ENCODE measurements around the gene ADAMTS20.

Gene ADAMTS20

DNA sequence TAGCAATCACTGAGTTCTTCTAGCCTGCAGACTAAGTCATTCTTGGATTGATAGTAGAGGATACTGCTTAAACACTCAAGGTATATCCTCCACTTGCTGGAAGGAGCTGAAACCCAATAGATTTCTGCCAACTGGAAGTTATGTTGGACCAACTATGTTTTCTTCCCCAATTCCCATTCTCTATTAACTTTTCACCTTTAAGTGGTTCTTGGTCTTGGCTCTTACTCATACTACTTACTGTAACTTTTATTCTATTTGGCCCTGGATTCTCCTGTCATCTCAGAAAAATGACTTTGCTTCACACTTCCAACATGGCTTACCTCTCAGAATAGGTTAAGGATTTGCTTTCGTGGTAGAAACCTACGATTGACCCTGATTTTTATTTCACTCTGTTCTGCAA is 244.9 kb downstream of the ADAMTS20 start:
- DNase-seq = no peak

GRCh38 chr12:43306066-43306465 is 245.9 kb downstream of the ADAMTS20 start:
- no peak for DNase-seq

- DNase-seq = no peak
These were observed 246.9 kb downstream of the ADAMTS20 start for GRCh38 chr12:43305065-43305464.

All from NCI-H1105 treated with DMSO at 0.1 percent for 48 hours (cell line).